Mesendoderm (in vitro differentiated cells): ENCODE data around the gene CMTM7.

Experiments used
- DNase-seq: peaks from one replicate; pipeline ENCODE4 v3.0.0; 2013
- H2AK5ac ChIP-seq: 2 replicates; pipeline ENCODE4 v1.6.1; 2013; ENCODE audit warnings: low read length, inconsistent platforms
- H2BK120ac ChIP-seq: 2 replicates; pipeline ENCODE4 v1.6.1; 2013; ENCODE audit warnings: low read depth, mild to moderate bottlenecking, low read length, moderate library complexity, mixed read lengths
- H2BK15ac ChIP-seq: replicated peaks from 2 replicates; pipeline ENCODE4 v1.6.1; 2013; ENCODE audit warnings: low read depth, mild to moderate bottlenecking, moderate library complexity
- H2BK5ac ChIP-seq: 2 replicates; pipeline ENCODE4 v1.6.1; 2013; ENCODE audit warnings: low read length, inconsistent platforms
- H3K18ac ChIP-seq: 2 replicates; pipeline ENCODE4 v1.6.1; 2013; ENCODE audit warnings: mild to moderate bottlenecking, low read length, mixed read lengths
- H3K23ac ChIP-seq: one replicate; pipeline ENCODE4 v1.6.1; 2013; ENCODE audit warnings: low read length
- H3K27ac ChIP-seq: 2 replicates; pipeline ENCODE4 v1.5.1; 2013; ENCODE audit warnings: low read depth, mild to moderate bottlenecking, inconsistent platforms, low read length, moderate library complexity
- H3K27me3 ChIP-seq: 2 replicates; pipeline ENCODE4 v1.6.1; 2013; ENCODE audit warnings: low read length, control low read depth, mild to moderate bottlenecking, inconsistent platforms; ENCODE audit not compliant: insufficient read depth, poor library complexity
- H3K36me3 ChIP-seq: 2 replicates; pipeline ENCODE4 v1.6.1; 2013; ENCODE audit warnings: low read length, inconsistent platforms; ENCODE audit not compliant: control insufficient read depth, insufficient read depth
- H3K4ac ChIP-seq: one replicate; pipeline ENCODE4 v1.6.1; 2013; ENCODE audit warnings: low read depth, mild to moderate bottlenecking, low read length, moderate library complexity
- H3K4me1 ChIP-seq: 2 replicates; pipeline ENCODE4 v1.6.1; 2013; ENCODE audit warnings: low read depth, low read length, inconsistent platforms; ENCODE audit not compliant: control insufficient read depth
- H3K4me2 ChIP-seq: 2 replicates; pipeline ENCODE4 v1.6.1; 2013; ENCODE audit warnings: low read length
- H3K4me3 ChIP-seq: 2 replicates; pipeline ENCODE4 v1.5.1; 2013; ENCODE audit warnings: mild to moderate bottlenecking, low read length
- H3K56ac ChIP-seq: one replicate; pipeline ENCODE4 v1.6.1; 2013; ENCODE audit warnings: low read length
- H3K79me1 ChIP-seq: 2 replicates; pipeline ENCODE4 v1.6.1; 2013; ENCODE audit warnings: low read length, inconsistent platforms
- H3K79me2 ChIP-seq: 2 replicates; pipeline ENCODE4 v1.6.1; 2013; ENCODE audit warnings: mild to moderate bottlenecking, low read length; ENCODE audit not compliant: control insufficient read depth, insufficient read depth
- H3K9ac ChIP-seq: 2 replicates; pipeline ENCODE4 v1.6.1; 2013; ENCODE audit warnings: low read length, inconsistent platforms
- H4K5ac ChIP-seq: one replicate; pipeline ENCODE4 v1.6.1; 2013; ENCODE audit warnings: low read length
- H4K8ac ChIP-seq: one replicate; pipeline ENCODE4 v1.6.1; 2013; ENCODE audit warnings: low read depth, mild to moderate bottlenecking, control low read depth, low read length, moderate library complexity
- WGBS: extraction: QIAGEN DNeasy Blood & Tissue Kit; methylation state at CpG from one replicate; pipeline ENCODE4 v1.1.7; 2013; ENCODE audit warnings: low lambda C conversion rate, missing lambda C conversion rate; ENCODE audit not compliant: insufficient coverage; ENCODE audit errors: extremely low coverage; 5-methylcytosine and 5-hydroxymethylcytosine counted together

Gene CMTM7

GRCh38 chr3:32500880-32501782 is 109.5 kb downstream of the CMTM7 start:
- H3K27ac ChIP-seq = no peak overlapping the region
- no peak overlapping the region for H3K9ac ChIP-seq
- H3K4me1 ChIP-seq = peaks cover 2% of the 10 kb centered on the region
- no peak overlapping the region for H2BK5ac ChIP-seq
- no peak overlapping the region for H3K56ac ChIP-seq
- H3K36me3 ChIP-seq = no peaks in the 10 kb centered on the region
- no peak overlapping the region for H4K8ac ChIP-seq
- no peak overlapping the region for H4K5ac ChIP-seq
- H2BK120ac ChIP-seq = no peak overlapping the region
- no peak overlapping the region for H3K23ac ChIP-seq
- H3K4ac ChIP-seq = no peak overlapping the region
- no peak overlapping the region for H3K4me3 ChIP-seq
- H2AK5ac ChIP-seq = no peak overlapping the region
- H3K4me2 ChIP-seq = peak overlapping the region; percentile 33
- no peak overlapping the region for H3K18ac ChIP-seq
- H3K79me2 ChIP-seq = peaks cover 12% of the 10 kb centered on the region
- DNase-seq = peak; percentile 36
- no peak overlapping the region for H2BK15ac ChIP-seq
- no CpG with 5 or more reads among the region's 25 CpGs for WGBS
- H3K79me1 ChIP-seq = peaks cover 1% of the 10 kb centered on the region
- H3K27me3 ChIP-seq = no peaks in the 10 kb centered on the region

- H3K4me3 ChIP-seq = peak overlapping the region; percentile 95
- peak overlapping the region; percentile 96 for H3K27ac ChIP-seq
- no peak for DNase-seq
- H3K9ac ChIP-seq = peak overlapping the region; percentile 82
- H3K27me3 ChIP-seq = no peaks in the 10 kb centered on the region
- H2BK120ac ChIP-seq = no peak overlapping the region
- WGBS = no CpG with 5 or more reads among the region's 4 CpGs
- no peak overlapping the region for H3K4ac ChIP-seq
- peak overlapping the region; percentile 33 for H3K4me2 ChIP-seq
- no peak overlapping the region for H2AK5ac ChIP-seq
- H2BK5ac ChIP-seq = no peak overlapping the region
- peaks cover 11% of the 10 kb centered on the region for H3K79me2 ChIP-seq
- H3K56ac ChIP-seq = peak overlapping the region; percentile 90
- no peak overlapping the region for H2BK15ac ChIP-seq
- peak overlapping the region; percentile 52 for H3K18ac ChIP-seq
- no peak overlapping the region for H4K5ac ChIP-seq
- H3K4me1 ChIP-seq = peaks cover 2% of the 10 kb centered on the region
- H3K23ac ChIP-seq = no peak overlapping the region
- no peaks in the 10 kb centered on the region for H3K36me3 ChIP-seq
- H3K79me1 ChIP-seq = peaks cover under 1% of the 10 kb centered on the region
- no peak overlapping the region for H4K8ac ChIP-seq
These were observed 110.1 kb downstream of the CMTM7 start for GRCh38 chr3:32501783-32502117.

- peak within 1 kb of the TSS; percentile 31 for H2BK5ac ChIP-seq
- H3K79me1 ChIP-seq = no peaks in the 10 kb centered on the region
- no peak within 1 kb of the TSS for H2BK120ac ChIP-seq
- H3K4me2 ChIP-seq = peak within 1 kb of the TSS; percentile 33
- H3K27me3 ChIP-seq = no peaks in the 10 kb centered on the region
- H3K27ac ChIP-seq = peak within 1 kb of the TSS; percentile 96
- peaks cover 10% of the 10 kb centered on the region for H3K79me2 ChIP-seq
- no peak within 1 kb of the TSS for H3K23ac ChIP-seq
- no peak within 1 kb of the TSS for H2AK5ac ChIP-seq
- H3K18ac ChIP-seq = peak within 1 kb of the TSS; percentile 99
- H3K4me3 ChIP-seq = peak within 1 kb of the TSS; percentile 95
- H3K36me3 ChIP-seq = no peaks in the 10 kb centered on the region
- H4K5ac ChIP-seq = peak within 1 kb of the TSS; percentile 35
- H3K56ac ChIP-seq = peak within 1 kb of the TSS; percentile 90
- peak; percentile 86 for DNase-seq
- no CpG with 5 or more reads among the region's 61 CpGs for WGBS
- no peak within 1 kb of the TSS for H2BK15ac ChIP-seq
- peak within 1 kb of the TSS; percentile 91 for H3K4ac ChIP-seq
- H3K4me1 ChIP-seq = peaks cover 2% of the 10 kb centered on the region
- H3K9ac ChIP-seq = peak within 1 kb of the TSS; percentile 82
- H4K8ac ChIP-seq = no peak within 1 kb of the TSS
These were observed 110.7 kb downstream of the CMTM7 start, which contains the start of gene CMTM6 for GRCh38 chr3:32502118-32502945. Gene CMTM6 (minus strand): TSS chr3:32502852. CDS start chr3:32502745, 107 bp downstream.

- no peak overlapping the region for H4K8ac ChIP-seq
- no peak overlapping the region for H3K23ac ChIP-seq
- no peak overlapping the region for H3K4ac ChIP-seq
- H4K5ac ChIP-seq = peak overlapping the region; percentile 35
- H2AK5ac ChIP-seq = no peak overlapping the region
- H3K4me3 ChIP-seq = no peak overlapping the region
- H3K79me1 ChIP-seq = no peaks in the 10 kb centered on the region
- no peak overlapping the region for H3K27ac ChIP-seq
- H3K9ac ChIP-seq = peak overlapping the region; percentile 47
- DNase-seq = no peak
- no peak overlapping the region for H2BK15ac ChIP-seq
- peak overlapping the region; percentile 85 for H3K56ac ChIP-seq
- peaks cover 10% of the 10 kb centered on the region for H3K79me2 ChIP-seq
- H3K36me3 ChIP-seq = no peaks in the 10 kb centered on the region
- no peak overlapping the region for H3K18ac ChIP-seq
- no peak overlapping the region for H2BK5ac ChIP-seq
- H2BK120ac ChIP-seq = no peak overlapping the region
- H3K27me3 ChIP-seq = no peaks in the 10 kb centered on the region
- 100% methylated on average over 1 of the region's 6 CpGs for WGBS
- H3K4me1 ChIP-seq = peaks cover 2% of the 10 kb centered on the region
- H3K4me2 ChIP-seq = no peak overlapping the region
These were observed 111.3 kb downstream of the CMTM7 start for GRCh38 chr3:32502946-32503286.
